PFSK-1 (cell line): Measurements from ENCODE around the gene RIMKLA.

Experiments used
- FOXP2 ChIP-seq: optimal IDR thresholded peaks from 2 replicates; pipeline ENCODE3; 2011; ENCODE audit warnings: borderline replicate concordance, control low read depth, inconsistent platforms; ENCODE audit not compliant: insufficient read depth; ENCODE audit errors: extremely low read length, extremely low read depth
- POLR2AphosphoS5 ChIP-seq: IDR thresholded peaks from 2 replicates; pipeline ENCODE4 v1.6.1; 2012; ENCODE audit warnings: low read depth, mild to moderate bottlenecking, control low read depth, low read length, moderate library complexity
- SIN3A ChIP-seq: IDR thresholded peaks from 2 replicates; pipeline ENCODE4 v1.6.1; 2012; ENCODE audit warnings: mild to moderate bottlenecking, low read length, moderate library complexity, borderline replicate concordance; ENCODE audit not compliant: insufficient read depth
- TAF1 ChIP-seq: IDR thresholded peaks from 2 replicates; pipeline ENCODE4 v1.6.1; 2012; ENCODE audit warnings: low read length, control low read depth, borderline replicate concordance; ENCODE audit not compliant: insufficient read depth
- TF ChIP-seq, protein P1 (sequence below), 2 experiments: IDR thresholded peaks; 2 replicates each; pipeline versions ENCODE4 v1.6.1 to v1.8.0; 2011 to 2012; ENCODE audit warnings: low read depth in 2 of 2, low read length in 2 of 2, control low read depth in 1 of 2, inconsistent platforms in 1 of 2, mild to moderate bottlenecking in 1 of 2, moderate library complexity in 1 of 2; ENCODE audit not compliant: insufficient read depth in 1 of 2

The RIMKLA gene

DNA sequence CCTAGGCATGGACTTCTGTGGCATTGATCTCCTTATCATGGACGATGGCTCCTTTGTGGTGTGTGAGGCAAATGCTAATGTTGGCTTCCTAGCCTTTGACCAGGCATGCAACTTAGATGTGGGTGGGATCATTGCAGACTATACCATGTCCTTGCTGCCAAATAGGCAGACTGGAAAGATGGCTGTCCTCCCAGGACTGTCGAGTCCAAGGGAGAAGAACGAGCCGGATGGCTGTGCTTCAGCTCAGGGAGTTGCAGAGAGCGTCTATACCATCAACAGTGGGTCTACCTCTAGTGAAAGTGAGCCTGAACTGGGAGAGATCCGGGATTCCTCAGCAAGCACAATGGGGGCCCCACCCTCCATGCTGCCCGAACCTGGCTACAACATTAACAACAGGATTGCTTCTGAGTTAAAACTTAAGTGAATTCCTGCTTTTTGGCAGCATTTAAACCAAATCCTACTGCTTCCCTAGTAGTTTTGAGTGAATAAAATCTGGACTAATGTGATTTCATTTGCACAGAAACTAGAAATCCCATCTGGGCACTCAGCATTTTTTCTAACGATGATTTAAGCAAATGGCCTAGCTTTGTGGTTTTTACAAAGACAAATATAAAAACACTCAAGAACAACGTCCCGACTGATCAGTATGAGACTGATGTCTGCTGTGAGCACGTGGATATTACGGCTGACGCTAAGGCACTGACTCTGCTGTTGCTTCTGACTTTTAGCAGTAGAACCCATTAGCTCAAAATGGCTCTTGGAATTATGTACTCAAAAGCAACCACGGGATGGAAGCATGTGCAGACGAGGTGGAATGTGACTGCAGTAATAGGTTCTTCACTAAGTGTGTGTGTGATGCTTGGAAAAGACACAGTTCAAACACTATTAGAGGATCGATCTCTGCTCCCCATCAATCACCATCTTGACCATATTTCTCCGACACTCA, 34.2 kb downstream of the RIMKLA start:
- TF ChIP-seq POLR2AphosphoS5 (no peak), TAF1 (no peak), FOXP2 (no peak), SIN3A (no peak)
- TF ChIP-seq, protein P1, sequence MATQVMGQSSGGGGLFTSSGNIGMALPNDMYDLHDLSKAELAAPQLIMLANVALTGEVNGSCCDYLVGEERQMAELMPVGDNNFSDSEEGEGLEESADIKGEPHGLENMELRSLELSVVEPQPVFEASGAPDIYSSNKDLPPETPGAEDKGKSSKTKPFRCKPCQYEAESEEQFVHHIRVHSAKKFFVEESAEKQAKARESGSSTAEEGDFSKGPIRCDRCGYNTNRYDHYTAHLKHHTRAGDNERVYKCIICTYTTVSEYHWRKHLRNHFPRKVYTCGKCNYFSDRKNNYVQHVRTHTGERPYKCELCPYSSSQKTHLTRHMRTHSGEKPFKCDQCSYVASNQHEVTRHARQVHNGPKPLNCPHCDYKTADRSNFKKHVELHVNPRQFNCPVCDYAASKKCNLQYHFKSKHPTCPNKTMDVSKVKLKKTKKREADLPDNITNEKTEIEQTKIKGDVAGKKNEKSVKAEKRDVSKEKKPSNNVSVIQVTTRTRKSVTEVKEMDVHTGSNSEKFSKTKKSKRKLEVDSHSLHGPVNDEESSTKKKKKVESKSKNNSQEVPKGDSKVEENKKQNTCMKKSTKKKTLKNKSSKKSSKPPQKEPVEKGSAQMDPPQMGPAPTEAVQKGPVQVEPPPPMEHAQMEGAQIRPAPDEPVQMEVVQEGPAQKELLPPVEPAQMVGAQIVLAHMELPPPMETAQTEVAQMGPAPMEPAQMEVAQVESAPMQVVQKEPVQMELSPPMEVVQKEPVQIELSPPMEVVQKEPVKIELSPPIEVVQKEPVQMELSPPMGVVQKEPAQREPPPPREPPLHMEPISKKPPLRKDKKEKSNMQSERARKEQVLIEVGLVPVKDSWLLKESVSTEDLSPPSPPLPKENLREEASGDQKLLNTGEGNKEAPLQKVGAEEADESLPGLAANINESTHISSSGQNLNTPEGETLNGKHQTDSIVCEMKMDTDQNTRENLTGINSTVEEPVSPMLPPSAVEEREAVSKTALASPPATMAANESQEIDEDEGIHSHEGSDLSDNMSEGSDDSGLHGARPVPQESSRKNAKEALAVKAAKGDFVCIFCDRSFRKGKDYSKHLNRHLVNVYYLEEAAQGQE (IDR thresholded peaks at IDR 0.05; ENCODE audit: insufficient read depth in 1 of 2, low read depth in 2 of 2, low read length in 2 of 2) = no peak

DNA sequence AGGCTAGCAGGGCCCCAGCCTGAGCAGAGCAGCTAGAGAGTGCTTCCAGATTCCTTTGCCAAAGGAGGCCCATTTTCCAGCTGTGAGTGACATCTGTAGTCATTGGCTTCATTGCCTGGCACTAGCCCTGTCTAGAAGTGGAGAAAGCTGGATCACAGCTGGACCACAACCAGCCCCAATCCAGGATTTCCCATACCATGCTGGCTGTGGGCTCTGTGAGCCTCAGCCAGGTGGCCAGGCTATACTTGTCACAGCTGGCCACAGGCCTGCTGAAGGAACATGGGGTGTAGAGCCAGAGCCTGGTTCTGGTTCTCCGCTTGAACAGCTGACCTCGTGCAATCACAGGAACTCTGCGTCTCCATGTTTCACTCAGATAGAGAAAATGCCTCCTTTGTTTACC, 36.6 kb downstream of the RIMKLA start:
- TF ChIP-seq POLR2AphosphoS5 = no peak
- TF ChIP-seq, protein P1 (IDR thresholded peaks at IDR 0.05; ENCODE audit: insufficient read depth in 1 of 2, low read depth in 2 of 2, low read length in 2 of 2) = no peak
- TF ChIP-seq SIN3A = no peak
- TF ChIP-seq FOXP2 = no peak
- TF ChIP-seq TAF1 = no peak

DNA sequence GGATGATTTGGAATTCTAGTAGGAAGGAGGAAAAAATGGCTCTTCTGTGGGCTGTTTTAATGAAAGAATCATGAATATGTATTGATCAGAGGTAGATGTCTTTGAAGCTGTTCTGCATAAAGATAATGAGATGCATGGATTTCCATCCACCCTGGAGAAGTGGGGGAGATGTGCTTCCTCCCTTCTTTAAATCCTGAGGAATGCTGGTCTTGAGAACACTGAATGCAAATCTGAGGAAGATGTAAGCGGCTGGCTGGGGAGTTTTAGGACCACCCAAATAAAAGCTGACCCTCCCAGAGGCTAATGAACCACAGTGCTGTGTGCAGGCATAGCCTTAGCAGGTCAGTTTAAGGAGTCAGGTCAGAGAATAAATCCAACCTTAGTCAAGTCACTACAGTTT, 37.9 kb downstream of the RIMKLA start:
- no peak for TF ChIP-seq FOXP2
- TF ChIP-seq POLR2AphosphoS5 = no peak
- no peak for TF ChIP-seq SIN3A
- TF ChIP-seq, protein P1 (IDR thresholded peaks at IDR 0.05; ENCODE audit: insufficient read depth in 1 of 2, low read depth in 2 of 2, low read length in 2 of 2) = no peak
- TF ChIP-seq TAF1 = no peak

DNA sequence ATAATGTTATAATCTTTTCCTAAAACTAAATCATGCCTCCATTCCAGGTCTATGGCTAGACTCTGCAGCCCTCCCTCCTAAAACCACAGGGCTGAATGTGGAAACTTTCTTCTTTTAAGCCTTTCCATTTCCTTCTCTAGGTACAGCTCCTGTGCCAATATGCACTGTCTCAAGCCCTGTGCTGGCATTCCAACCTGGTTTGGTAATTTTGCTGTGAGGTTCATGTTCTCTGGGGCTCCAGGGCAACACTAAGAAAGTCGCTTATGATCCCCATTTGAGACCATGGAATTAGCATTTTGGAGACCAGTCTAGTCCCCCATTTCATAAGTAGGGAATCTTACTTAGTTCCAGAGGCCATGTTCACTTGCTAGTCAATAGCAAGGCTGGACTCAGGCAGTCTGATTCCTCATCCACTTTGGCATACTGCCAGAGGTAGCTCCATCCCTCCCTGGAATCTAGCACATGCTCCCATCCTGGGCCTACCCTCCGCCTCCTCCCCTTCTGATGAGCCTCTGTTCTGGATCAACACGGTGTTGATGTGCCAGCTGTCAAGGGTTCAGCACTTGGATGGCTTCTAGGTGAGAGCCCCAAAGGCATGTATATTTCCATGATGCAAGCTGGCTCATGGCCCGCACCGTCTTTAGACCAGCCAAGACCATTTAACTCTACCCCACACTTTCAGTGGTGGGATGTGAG, 38.7 kb downstream of the RIMKLA start:
- TF ChIP-seq POLR2AphosphoS5 (no peak), FOXP2 (no peak), TAF1 (no peak), SIN3A (no peak)
- TF ChIP-seq, protein P1 (IDR thresholded peaks at IDR 0.05; ENCODE audit: insufficient read depth in 1 of 2, low read depth in 2 of 2, low read length in 2 of 2) = no peak
